Mammary epithelial cell (primary cell): ENCODE data around the gene COL4A4.

Source experiments
- EZH2 ChIP-seq: IDR thresholded peaks from 2 replicates; pipeline ENCODE4 v1.6.1; 2012; ENCODE audit warnings: low read length, inconsistent platforms, borderline replicate concordance
- TF ChIP-seq, protein P1 (sequence below), 2 donors: IDR thresholded peaks in 1 of 2; conservative IDR thresholded peaks in 1 of 2; 2 replicates each; pipeline ENCODE4 v1.5.1; 2011 to 2012; ENCODE audit warnings: inconsistent platforms in 2 of 2, low read length in 2 of 2, mild to moderate bottlenecking in 2 of 2, control low read depth in 1 of 2, low read depth in 1 of 2; ENCODE audit not compliant: insufficient read depth in 1 of 2; ENCODE audit errors: extremely low read depth in 1 of 2

DNA sequence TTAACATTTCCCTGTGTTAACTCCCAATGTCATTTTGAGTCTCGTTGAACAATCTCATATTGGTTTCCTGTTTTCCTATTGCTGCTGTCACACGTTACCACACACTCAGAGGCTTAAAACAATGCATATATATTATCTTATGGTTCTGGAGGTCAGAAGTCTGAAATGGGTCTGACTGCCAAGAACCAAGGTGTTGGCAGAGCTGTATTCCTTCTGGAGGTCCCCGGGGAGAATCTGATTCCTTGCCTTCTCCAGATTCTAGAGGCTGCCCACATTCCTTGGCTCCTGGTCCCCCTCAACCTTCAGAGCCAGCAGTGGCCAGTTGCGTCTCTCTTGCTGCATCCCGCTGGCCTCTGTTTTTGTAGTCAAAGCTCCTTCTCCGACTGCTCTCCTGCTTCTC lies 17.5 kb downstream of the COL4A4 start:
- TF ChIP-seq, protein P1, sequence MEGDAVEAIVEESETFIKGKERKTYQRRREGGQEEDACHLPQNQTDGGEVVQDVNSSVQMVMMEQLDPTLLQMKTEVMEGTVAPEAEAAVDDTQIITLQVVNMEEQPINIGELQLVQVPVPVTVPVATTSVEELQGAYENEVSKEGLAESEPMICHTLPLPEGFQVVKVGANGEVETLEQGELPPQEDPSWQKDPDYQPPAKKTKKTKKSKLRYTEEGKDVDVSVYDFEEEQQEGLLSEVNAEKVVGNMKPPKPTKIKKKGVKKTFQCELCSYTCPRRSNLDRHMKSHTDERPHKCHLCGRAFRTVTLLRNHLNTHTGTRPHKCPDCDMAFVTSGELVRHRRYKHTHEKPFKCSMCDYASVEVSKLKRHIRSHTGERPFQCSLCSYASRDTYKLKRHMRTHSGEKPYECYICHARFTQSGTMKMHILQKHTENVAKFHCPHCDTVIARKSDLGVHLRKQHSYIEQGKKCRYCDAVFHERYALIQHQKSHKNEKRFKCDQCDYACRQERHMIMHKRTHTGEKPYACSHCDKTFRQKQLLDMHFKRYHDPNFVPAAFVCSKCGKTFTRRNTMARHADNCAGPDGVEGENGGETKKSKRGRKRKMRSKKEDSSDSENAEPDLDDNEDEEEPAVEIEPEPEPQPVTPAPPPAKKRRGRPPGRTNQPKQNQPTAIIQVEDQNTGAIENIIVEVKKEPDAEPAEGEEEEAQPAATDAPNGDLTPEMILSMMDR (conservative IDR thresholded peaks at IDR 0.05 in 1 of 2, IDR thresholded peaks at IDR 0.05 in 1 of 2; ENCODE audit: extremely low read depth in 1 of 2, insufficient read depth in 1 of 2, low read depth in 1 of 2, low read length in 2 of 2), result no peak
- no peak for TF ChIP-seq EZH2
